Pancreas (tissue), 10 donors: Measurements from ENCODE around the gene FBL. TPM values are rescaled to one million over a fixed set of nuclear protein-coding genes. Genes with fewer than 3 reads are reported as not detected.
A peak's percentile ranks its signal among the peaks of the same experiment; 100 is the strongest.

Source experiments
- ATAC-seq, 4 donors: fragments of 200-7000 bp; cut with Tn5 transposase; one replicate each; pipeline versions ENCODE4 v1.8.0 to v1.9.1; 2020; ENCODE audit warnings: mild to moderate bottlenecking in 4 of 4, moderate library complexity in 4 of 4
- DNase-seq, 6 donors: peaks; one replicate each; pipeline ENCODE4 v3.0.0-alpha.2; 2020
- FAIRE-seq: peaks from 2 replicates; lab custom pipeline; 2012; peaks lifted over from hg19 to GRCh38; lab: Jason Lieb, UNC
- H3K27ac ChIP-seq, 4 donors: fragments of 200-600 bp; sonication (generic); 1 replicate in 3 of 4; 2 replicates in 1 of 4; pipeline versions ENCODE4 v1.5.0 to v1.8.0; 2020
- H3K27me3 ChIP-seq, 4 donors: fragments of 200-600 bp; one replicate each; pipeline ENCODE4 v1.8.0; 2021
- H3K36me3 ChIP-seq, 3 donors: fragments of 200-600 bp; sonication (generic) in 1 of 3; one replicate each; pipeline versions ENCODE4 v1.5.0 to v1.8.0; 2020 to 2021
- H3K4me1 ChIP-seq, 3 donors: fragments of 200-600 bp; one replicate each; pipeline ENCODE4 v1.8.0; 2021
- H3K4me3 ChIP-seq, 4 donors: fragments of 200-600 bp; sonication (generic) in 2 of 4; one replicate each; pipeline versions ENCODE4 v1.5.0 to v1.8.0; 2020 to 2021
- H3K9me3 ChIP-seq, 4 donors: fragments of 200-600 bp; one replicate each; pipeline ENCODE4 v1.8.0; 2021
- CTCF ChIP-seq, 4 donors: fragments of 200-600 bp; sonication (generic) in 3 of 4; IDR thresholded peaks; one replicate each; pipeline versions ENCODE4 v1.5.0 to v1.8.0; 2021; ENCODE audit warnings: antibody characterized with exemption in 4 of 4
- WGBS, 2 donors: extraction: QIAGEN DNeasy Blood & Tissue Kit; methylation state at CpG; one replicate each; pipeline ENCODE4 v1.1.7; 2013; 5-methylcytosine and 5-hydroxymethylcytosine counted together
- intact Hi-C, 3 donors: fragments of 100-400 bp; cut with DNase I; formaldehyde crosslinking; loops; one replicate each; pipeline versions ENCODE4 v1.11.1 to v1.14.2; 2022
- polyA plus RNA-seq, 2 donors: library from polyadenylated mRNA; stranded (reverse); fragments of 200-250 nt; gene quantifications; one replicate each; pipeline ENCODE4 v1.2.3, GENCODE V29; 2013
- total RNA-seq, 6 donors: library from RNA; stranded (reverse); fragmentation: NEBNext Ultra II Directional in 4 of 6; extraction: Animal tissue kit (Norgen Biotek cat#: 25700) in 4 of 6; gene quantifications; one replicate each; pipeline versions ENCODE4 v1.2.1 to v1.2.4, GENCODE V29; 2021 to 2023
- donor health status: healthy with polysubstance abuse.
- donor health status: DM: no; HTN: no; CAD: no; lungs with moderate emphysema.
- donor health status: DM: no; HTN: no; CAD: no.
- donor health status: control.
- donor health status: control.
- donor health status: Bipolar disorder and iron deficiency.
- donor health status: DM: yes; HTN: yes; CAD: no.
- donor health status: DM: no; HTN: no; CAD: no.
- donor health status: DM: no; HTN: no; CAD: no.
- donor health status: DM: yes; HTN: yes; CAD: no.

Gene FBL
- total and polyA plus RNA-seq, 8 donors, result 86.4 to 166 (median 109) TPM

- H3K27ac ChIP-seq, result no peak overlapping the region
- peaks cover 0 to 17% (median 4%) of the 10 kb centered on the region in 3 donors for H3K36me3 ChIP-seq
- 9 to 13% methylated on average over 7 of the region's 7 CpGs for WGBS, 2 donors
- no peaks in the 10 kb centered on the region for H3K9me3 ChIP-seq
- ATAC-seq, result peak in 1 of 4 donors; percentile 5
- no peak for TF ChIP-seq CTCF (IDR thresholded peaks at IDR 0.05)
- H3K4me3 ChIP-seq, result peak overlapping the region; percentile 35 to 79 (median 64)
- no peak for FAIRE-seq
- H3K27me3 ChIP-seq, result no peaks in the 10 kb centered on the region
- intact Hi-C loops, result no loop called here
- peaks cover 0 to 8% (median 5%) of the 10 kb centered on the region in 3 donors for H3K4me1 ChIP-seq
- no peak for DNase-seq
These were observed 22.5 kb downstream of the FBL start for GRCh38 chr19:39823686-39824085.

- 91% methylated on average over 6 of the region's 6 CpGs for WGBS, 2 donors
- no peak for FAIRE-seq
- DNase-seq, result no peak
- no peaks in the 10 kb centered on the region for H3K27me3 ChIP-seq
- intact Hi-C loops, result no loop called here
- no peak for TF ChIP-seq CTCF (IDR thresholded peaks at IDR 0.05)
- no peak for ATAC-seq
- no peaks in the 10 kb centered on the region for H3K9me3 ChIP-seq
- H3K4me3 ChIP-seq, result no peak overlapping the region
- no peak overlapping the region for H3K27ac ChIP-seq
- peaks cover 0 to 2% (median 0%) of the 10 kb centered on the region in 3 donors for H3K36me3 ChIP-seq
- H3K4me1 ChIP-seq, result peaks cover 0 to 8% (median 5%) of the 10 kb centered on the region in 3 donors
These were observed 25.5 kb downstream of the FBL start for GRCh38 chr19:39820696-39821095.

- no peak for FAIRE-seq
- Histone ChIP-seq H3K4me3 (no peak overlapping the region), H3K36me3 (no peaks in the 10 kb centered on the region), H3K9me3 (no peaks in the 10 kb centered on the region), H3K27ac (no peak overlapping the region), H3K27me3 (no peaks in the 10 kb centered on the region), H3K4me1 (peaks cover 0 to 4% (median under 1%) of the 10 kb centered on the region in 3 donors)
- intact Hi-C loops, result loop anchor here in 1 of 3 donors (5.0 kb wide), 1 partner anchor 58 kb away; no protein-coding TSS in a partner anchor
- no peak for ATAC-seq
- 74 to 78% methylated on average over 3 of the region's 3 CpGs for WGBS, 2 donors
- TF ChIP-seq CTCF (IDR thresholded peaks at IDR 0.05), result no peak
- no peak for DNase-seq
These were observed 26.4 kb downstream of the FBL start for GRCh38 chr19:39819786-39820185.

GRCh38 chr19:39818626-39819097 is 27.5 kb downstream of the FBL start:
- H3K9me3 ChIP-seq, result no peaks in the 10 kb centered on the region
- H3K27me3 ChIP-seq, result no peaks in the 10 kb centered on the region
- 78 to 82% methylated on average over 4 of the region's 4 CpGs for WGBS, 2 donors
- no peak overlapping the region for H3K27ac ChIP-seq
- ATAC-seq, result no peak
- no peak for DNase-seq
- no peak for TF ChIP-seq CTCF (IDR thresholded peaks at IDR 0.05)
- intact Hi-C loops, result loop anchor here in 1 of 3 donors (5.0 kb wide), 1 partner anchor 59 kb away; no protein-coding TSS in a partner anchor
- H3K4me1 ChIP-seq, result peaks cover 0 to 1% (median 0%) of the 10 kb centered on the region in 3 donors
- no peak overlapping the region for H3K4me3 ChIP-seq
- no peaks in the 10 kb centered on the region for H3K36me3 ChIP-seq
- no peak for FAIRE-seq

- intact Hi-C loops, result loop anchor here in 1 of 3 donors (5.0 kb wide), 1 partner anchor 59 kb away; no protein-coding TSS in a partner anchor
- FAIRE-seq (no peak), DNase-seq (no peak), ATAC-seq (no peak)
- TF ChIP-seq CTCF (IDR thresholded peaks at IDR 0.05), result no peak
- H3K9me3 ChIP-seq, result no peaks in the 10 kb centered on the region
- no peak overlapping the region for H3K27ac ChIP-seq
- WGBS, 2 donors, result 89 to 93% methylated on average over 12 of the region's 12 CpGs
- no peaks in the 10 kb centered on the region for H3K4me1 ChIP-seq
- no peaks in the 10 kb centered on the region for H3K27me3 ChIP-seq
- no peaks in the 10 kb centered on the region for H3K36me3 ChIP-seq
- no peak overlapping the region for H3K4me3 ChIP-seq
These were observed 28.2 kb downstream of the FBL start for GRCh38 chr19:39817888-39818561.
